Muscle layer of colon (tissue), 2 donors: Measurements from ENCODE around the gene RIN3.

Experiments used
- H3K27ac ChIP-seq: one replicate; pipeline ENCODE4 v1.7.0; 2013; ENCODE audit warnings: low read depth, mild to moderate bottlenecking, low read length, moderate library complexity
- H3K27me3 ChIP-seq, 2 donors: one replicate each; pipeline ENCODE4 v1.7.0; 2013; ENCODE audit warnings: low read length in 2 of 2, mild to moderate bottlenecking in 2 of 2; ENCODE audit not compliant: insufficient read depth in 2 of 2, control insufficient read depth in 1 of 2
- H3K36me3 ChIP-seq: one replicate; pipeline ENCODE4 v1.7.0; 2013; ENCODE audit warnings: mild to moderate bottlenecking, low read length; ENCODE audit not compliant: insufficient read depth
- H3K4me1 ChIP-seq: one replicate; pipeline ENCODE4 v1.7.0; 2013; ENCODE audit warnings: mild to moderate bottlenecking, low read length; ENCODE audit not compliant: insufficient read depth
- H3K4me3 ChIP-seq, 2 donors: one replicate each; pipeline ENCODE4 v1.7.0; 2013; ENCODE audit warnings: low read length in 2 of 2, low read depth in 1 of 2, mild to moderate bottlenecking in 1 of 2, moderate library complexity in 1 of 2
- H3K9ac ChIP-seq: one replicate; pipeline ENCODE4 v1.7.0; 2013; ENCODE audit warnings: low read length
- H3K9me3 ChIP-seq: one replicate; pipeline ENCODE4 v1.7.0; 2013; ENCODE audit warnings: mild to moderate bottlenecking, low read length
- donor health status: abdominal sarcoma.
- donor health status: Adenocarcinoma of cecum.

Gene RIN3

GRCh38 chr14:92575748-92576303 is 62.2 kb downstream of the RIN3 start:
- Histone ChIP-seq H3K27ac (no peak overlapping the region), H3K4me1 (peaks cover 19% of the 10 kb centered on the region), H3K9ac (no peak overlapping the region), H3K9me3 (no peaks in the 10 kb centered on the region), H3K27me3 (no peaks in the 10 kb centered on the region), H3K36me3 (peaks cover 23% of the 10 kb centered on the region), H3K4me3 (no peak overlapping the region)

DNA sequence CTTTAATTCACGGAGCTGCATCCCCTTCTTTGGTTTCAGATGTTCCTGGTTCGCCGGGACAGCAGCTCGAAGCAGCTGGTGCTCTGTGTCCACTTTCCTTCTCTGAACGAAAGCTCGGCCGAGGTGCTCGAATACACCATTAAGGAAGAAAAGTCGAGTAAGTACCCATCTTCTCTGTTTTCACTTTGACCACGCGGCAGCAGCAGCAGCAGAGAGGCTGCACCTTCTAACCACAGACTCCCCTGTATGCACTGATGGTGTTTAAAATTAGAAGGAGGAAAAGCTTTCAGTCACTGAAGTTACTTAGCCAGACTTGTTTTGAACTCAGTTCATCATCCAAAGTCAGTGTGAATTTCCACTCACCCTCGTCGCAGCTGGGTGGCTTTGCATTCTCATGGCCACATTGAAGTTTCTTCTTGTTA is 63.8 kb downstream of the RIN3 start:
- Histone ChIP-seq H3K36me3 (peaks cover 23% of the 10 kb centered on the region), H3K27me3 (no peaks in the 10 kb centered on the region), H3K4me3 (no peak overlapping the region), H3K27ac (no peak overlapping the region), H3K9me3 (no peaks in the 10 kb centered on the region), H3K9ac (no peak overlapping the region), H3K4me1 (peaks cover 8% of the 10 kb centered on the region)

GRCh38 chr14:92578511-92578910 is 64.9 kb downstream of the RIN3 start:
- peaks cover 23% of the 10 kb centered on the region for H3K36me3 ChIP-seq

DNA sequence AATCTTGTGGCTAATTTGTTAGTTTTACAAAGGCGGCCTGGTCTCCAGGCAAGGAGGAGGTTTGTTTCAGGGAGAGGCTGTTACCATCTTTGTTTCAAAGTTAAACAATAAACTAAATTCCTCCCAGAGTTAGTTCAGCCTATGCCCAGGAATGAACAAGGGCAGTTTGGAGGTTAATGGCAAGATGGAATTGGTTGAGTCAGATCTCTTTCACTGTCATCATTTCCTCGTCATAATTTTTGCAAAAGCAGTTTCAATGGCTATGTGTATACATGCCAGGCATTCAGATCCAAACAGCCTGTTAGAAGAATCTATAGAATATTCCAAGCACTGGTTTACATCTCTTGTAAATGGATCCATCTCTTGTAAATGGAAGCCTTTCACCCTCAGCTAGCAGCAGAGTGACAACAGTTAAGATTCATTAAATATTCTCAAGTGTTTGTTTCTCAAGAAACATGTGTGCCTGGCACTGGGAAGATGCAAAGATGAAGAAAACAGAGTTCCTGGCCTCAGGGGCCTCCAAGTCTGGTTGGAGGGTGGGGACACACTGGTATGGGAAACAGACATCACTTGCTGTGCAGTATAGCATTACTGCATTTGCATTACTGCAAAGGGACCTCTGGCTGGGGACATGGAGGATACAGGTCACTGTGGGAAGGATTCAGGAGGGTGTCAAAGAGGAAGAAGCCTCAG is 65.8 kb downstream of the RIN3 start:
- Histone ChIP-seq H3K4me3 (no peak overlapping the region), H3K36me3 (peaks cover 23% of the 10 kb centered on the region), H3K4me1 (no peaks in the 10 kb centered on the region), H3K27me3 (no peaks in the 10 kb centered on the region), H3K9me3 (no peaks in the 10 kb centered on the region), H3K27ac (no peak overlapping the region), H3K9ac (no peak overlapping the region)

More at GRCh38 chr14:92578511-92578910, 64.9 kb downstream of the RIN3 start:
- Histone ChIP-seq H3K9ac (no peak overlapping the region), H3K4me1 (peaks cover 8% of the 10 kb centered on the region), H3K4me3 (no peak overlapping the region), H3K27me3 (no peaks in the 10 kb centered on the region), H3K27ac (no peak overlapping the region), H3K9me3 (no peaks in the 10 kb centered on the region)

DNA sequence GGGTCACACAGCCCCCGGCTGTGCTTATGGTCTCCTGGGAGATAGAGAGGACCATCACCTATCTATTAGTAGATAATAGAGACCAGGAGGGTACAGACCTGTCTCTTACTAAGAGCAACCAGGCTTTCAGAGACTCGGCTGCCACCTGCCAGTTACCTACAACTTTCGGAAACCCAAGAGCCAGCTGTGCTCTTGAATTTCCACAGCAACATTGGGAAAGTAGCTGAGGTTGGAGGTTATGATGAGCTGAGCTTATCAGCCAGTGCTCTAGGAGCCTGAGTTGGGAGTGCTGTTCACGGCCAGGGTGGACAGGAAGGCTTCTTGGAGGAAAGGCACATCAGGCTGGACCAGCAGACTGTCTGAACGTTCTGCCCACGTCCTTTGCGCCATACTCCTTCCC is 67.6 kb downstream of the RIN3 start:
- Histone ChIP-seq H3K27ac (no peak overlapping the region), H3K9me3 (no peaks in the 10 kb centered on the region), H3K9ac (no peak overlapping the region), H3K4me1 (peaks cover 11% of the 10 kb centered on the region), H3K36me3 (peaks cover 23% of the 10 kb centered on the region), H3K27me3 (no peaks in the 10 kb centered on the region), H3K4me3 (no peak overlapping the region)

DNA sequence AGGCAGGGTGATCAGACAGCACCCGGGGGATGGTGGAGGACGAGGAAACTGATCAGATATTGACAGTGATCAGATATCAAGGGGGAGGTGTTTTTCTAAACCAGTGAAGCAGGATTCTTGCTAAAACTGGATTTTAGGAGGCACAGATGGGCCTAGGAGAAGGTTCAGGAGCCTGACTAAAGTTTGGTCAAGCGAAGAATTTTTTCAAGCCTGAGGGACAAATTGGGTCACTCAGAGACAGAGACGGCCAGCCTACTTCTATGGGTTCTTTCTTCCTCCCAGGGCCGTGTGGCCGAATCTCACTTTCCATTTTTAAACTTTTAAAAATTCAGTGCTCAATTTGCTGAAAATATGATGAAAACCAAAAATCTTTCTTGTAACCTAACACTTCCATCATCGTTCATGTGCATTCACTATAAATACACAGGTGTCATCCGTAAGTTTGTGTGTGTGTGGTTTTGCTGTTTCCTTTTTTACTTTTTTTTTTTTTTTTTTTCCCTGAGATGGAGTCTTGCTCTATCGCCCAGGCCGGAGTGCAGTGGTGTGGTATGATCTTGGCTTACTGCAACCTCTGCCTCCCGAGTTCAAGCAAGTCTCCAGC is 68.5 kb downstream of the RIN3 start:
- Histone ChIP-seq H3K4me1 (peaks cover 20% of the 10 kb centered on the region), H3K4me3 (no peak overlapping the region), H3K36me3 (peaks cover 19% of the 10 kb centered on the region), H3K27me3 (no peaks in the 10 kb centered on the region), H3K9me3 (no peaks in the 10 kb centered on the region), H3K27ac (no peak overlapping the region), H3K9ac (no peak overlapping the region)

- Histone ChIP-seq H3K9ac (no peak overlapping the region), H3K36me3 (peaks cover 11% of the 10 kb centered on the region), H3K4me3 (no peak overlapping the region), H3K27me3 (no peaks in the 10 kb centered on the region), H3K9me3 (no peaks in the 10 kb centered on the region), H3K27ac (no peak overlapping the region), H3K4me1 (peaks cover 28% of the 10 kb centered on the region)
These were observed 69.3 kb downstream of the RIN3 start for GRCh38 chr14:92582706-92583452.

- Histone ChIP-seq H3K27ac (no peak overlapping the region), H3K4me1 (peaks cover 29% of the 10 kb centered on the region), H3K27me3 (no peaks in the 10 kb centered on the region), H3K4me3 (no peak overlapping the region), H3K9me3 (no peaks in the 10 kb centered on the region), H3K36me3 (peaks cover 11% of the 10 kb centered on the region), H3K9ac (no peak overlapping the region)
These were observed 70.6 kb downstream of the RIN3 start for GRCh38 chr14:92584220-92584619.

DNA sequence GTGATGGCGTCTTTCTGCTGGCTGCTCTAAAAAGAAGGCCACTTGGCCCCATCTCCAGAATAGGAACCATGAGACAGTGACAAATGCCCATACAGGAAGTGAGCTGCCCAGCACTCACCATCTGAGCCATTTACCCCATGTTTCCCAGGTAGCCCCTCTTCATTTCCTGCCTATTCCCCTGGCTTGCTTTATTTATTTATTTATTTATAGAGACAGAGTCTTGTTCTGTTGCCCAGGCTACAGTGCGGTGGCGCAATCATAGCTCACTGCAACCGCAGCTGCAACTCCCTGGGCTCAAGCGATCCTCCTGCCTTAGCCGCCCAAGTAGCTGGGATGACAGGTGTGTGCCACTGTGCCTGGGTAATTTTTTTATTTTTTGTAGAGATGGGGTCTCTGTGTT is 71.2 kb downstream of the RIN3 start:
- Histone ChIP-seq H3K36me3 (peaks cover 7% of the 10 kb centered on the region), H3K9ac (no peak overlapping the region), H3K4me3 (no peak overlapping the region), H3K27ac (no peak overlapping the region), H3K4me1 (peaks cover 32% of the 10 kb centered on the region), H3K9me3 (no peaks in the 10 kb centered on the region), H3K27me3 (no peaks in the 10 kb centered on the region)

DNA sequence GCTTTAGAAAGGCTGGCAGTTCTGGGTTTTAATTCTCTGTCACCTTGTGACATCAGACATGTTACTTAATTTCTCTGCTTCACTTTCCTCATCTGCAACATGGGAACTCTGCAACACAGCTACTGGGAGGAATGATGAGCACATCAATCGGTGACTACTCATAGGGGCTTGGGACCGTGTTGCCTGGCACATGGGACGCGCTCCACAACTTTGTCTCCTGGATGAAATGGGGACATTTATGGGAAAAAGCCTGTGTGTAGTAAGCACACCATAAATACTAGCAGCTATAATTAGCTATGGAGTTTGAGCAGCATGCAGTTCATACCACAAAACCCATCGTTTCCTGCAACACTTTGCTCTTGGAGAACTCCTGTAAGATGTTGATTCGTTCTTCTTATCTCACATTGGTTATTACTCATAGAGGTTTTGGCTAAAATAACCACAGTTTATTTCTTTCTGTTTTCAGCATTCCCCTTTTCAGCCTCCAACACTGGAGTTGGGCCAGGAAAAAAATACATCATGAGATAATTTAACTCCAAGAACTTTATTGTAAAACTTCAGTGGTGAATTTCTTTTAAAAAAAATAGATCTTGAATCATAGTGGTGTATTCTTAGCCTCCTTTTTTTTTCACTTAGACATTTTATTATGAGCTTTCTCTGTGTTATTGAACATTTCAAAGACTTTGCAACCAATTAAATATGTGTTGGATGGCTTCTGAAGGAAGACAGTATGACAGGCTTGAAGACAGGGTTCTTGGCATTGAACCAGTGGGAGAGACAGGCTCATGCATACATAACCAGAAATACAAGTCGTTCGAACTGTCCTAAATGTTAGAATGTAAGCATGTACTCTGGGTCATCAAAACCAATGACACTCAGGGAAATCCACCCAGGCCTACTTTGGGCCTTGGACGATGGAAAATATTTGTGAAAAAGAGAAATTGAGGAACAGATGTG is 72.7 kb downstream of the RIN3 start:
- Histone ChIP-seq H3K9ac (no peak overlapping the region), H3K27me3 (no peaks in the 10 kb centered on the region), H3K9me3 (no peaks in the 10 kb centered on the region), H3K4me1 (peaks cover 36% of the 10 kb centered on the region), H3K4me3 (no peak overlapping the region), H3K36me3 (no peaks in the 10 kb centered on the region), H3K27ac (peak overlapping the region; percentile 57)
